OCI-LY7 (cell line): ENCODE measurements around the gene CLCN2. TPM values are rescaled to one million over a fixed set of nuclear protein-coding genes. Genes with fewer than 3 reads are reported as not detected.

ENCODE experiments used
- BruUV-seq: library from RNA; stranded (reverse); fragments of 400-500 nt; replicated peaks from 2 replicates; lab custom pipeline; 2021; lab: Mats Ljungman, UMichigan
- CTCF ChIA-PET: fragments of 300-600 bp; sonication (Branson Sonifier 250); formaldehyde crosslinking; loops from one replicate; lab custom pipeline; 2022; ENCODE audit warnings: antibody characterized with exemption; ENCODE audit not compliant: unreplicated experiment; lab: Charles Lee
- POLR2A ChIA-PET: fragments of 300-600 bp; sonication (Branson Sonifier 250); formaldehyde crosslinking; loops from one replicate; lab custom pipeline; 2022; ENCODE audit warnings: antibody characterized with exemption; lab: Charles Lee
- DNase-seq: peaks from one replicate; pipeline ENCODE4 v3.0.0-alpha.2; 2015; ENCODE audit warnings: low spot score
- H2AFZ ChIP-seq: fragments of 200-600 bp; sonication (generic), shearing (Covaris generic); 2 replicates; pipeline ENCODE4 v1.6.1; 2014; ENCODE audit warnings: mild to moderate bottlenecking, antibody characterized with exemption, low read length, moderate library complexity
- H3K27ac ChIP-seq: fragments of 200-600 bp; sonication (generic); 2 replicates; pipeline ENCODE4 v1.5.1; 2014; ENCODE audit warnings: mixed run types, low read depth, mild to moderate bottlenecking, moderate library complexity, low read length, inconsistent platforms; ENCODE audit not compliant: poor library complexity, severe bottlenecking
- H3K36me3 ChIP-seq: fragments of 200-600 bp; sonication (generic); 2 replicates; pipeline ENCODE4 v1.6.1; 2014; ENCODE audit warnings: mild to moderate bottlenecking, antibody characterized with exemption, low read length, moderate library complexity, mixed read lengths; ENCODE audit not compliant: insufficient read depth
- H3K4me1 ChIP-seq: fragments of 200-600 bp; sonication (generic); 2 replicates; pipeline ENCODE4 v1.5.1; 2014; ENCODE audit warnings: mild to moderate bottlenecking, low read length; ENCODE audit not compliant: insufficient read depth, poor library complexity, severe bottlenecking
- H3K4me2 ChIP-seq: fragments of 200-600 bp; sonication (generic); 2 replicates; pipeline ENCODE4 v1.6.1; 2014; ENCODE audit warnings: mild to moderate bottlenecking, low read length
- H3K4me3 ChIP-seq: fragments of 200-600 bp; sonication (generic); 2 replicates; pipeline ENCODE4 v1.5.1; 2014; ENCODE audit warnings: mild to moderate bottlenecking, low read depth, low read length; ENCODE audit not compliant: poor library complexity, severe bottlenecking
- H3K79me2 ChIP-seq: fragments of 200-600 bp; sonication (generic); 2 replicates; pipeline ENCODE4 v1.6.1; 2016; ENCODE audit warnings: low read depth, mild to moderate bottlenecking, low read length, moderate library complexity, mixed read lengths; ENCODE audit not compliant: insufficient read depth
- H3K9me2 ChIP-seq: fragments of 200-600 bp; sonication (generic); 2 replicates; pipeline ENCODE4 v1.6.1; 2016; ENCODE audit warnings: mild to moderate bottlenecking, low read length, mixed read lengths; ENCODE audit not compliant: insufficient read depth
- H3K9me3 ChIP-seq: fragments of 200-600 bp; sonication (generic); 2 replicates; pipeline ENCODE4 v1.6.1; 2014; ENCODE audit warnings: mild to moderate bottlenecking, mixed run types, low read length, mixed read lengths
- H4K20me1 ChIP-seq: fragments of 200-600 bp; sonication (generic); 2 replicates; pipeline ENCODE4 v1.6.1; 2014; ENCODE audit warnings: mild to moderate bottlenecking, antibody characterized with exemption, low read length, moderate library complexity, mixed read lengths; ENCODE audit not compliant: insufficient read depth
- EZH2phosphoT487 ChIP-seq: fragments of 200-600 bp; sonication (generic); IDR thresholded peaks from 2 replicates; pipeline ENCODE4 v1.6.1; 2018; ENCODE audit warnings: low read depth, borderline replicate concordance, mild to moderate bottlenecking, mixed run types, antibody characterized with exemption, low read length, moderate library complexity, mixed read lengths
- intact Hi-C: fragments of 100-400 bp; cut with micrococcal nuclease; formaldehyde crosslinking; loops from one replicate; pipeline ENCODE4 v1.10.0; 2022; ENCODE audit not compliant: unreplicated experiment
- total RNA-seq, 2 experiments: library from RNA; depleted of rRNA in 1 of 2; stranded (reverse); fragments of >200 nt in 1 of 2; shearing (Covaris generic) in 1 of 2; gene quantifications; 2 replicates each; pipeline ENCODE4 v1.2.3, GENCODE V29; 2014 to 2022
- TF ChIP-seq, protein P1 (sequence below): fragments of 200-600 bp; sonication (generic); conservative IDR thresholded peaks from 2 replicates; pipeline ENCODE4 v1.5.1; 2014; ENCODE audit warnings: mild to moderate bottlenecking, antibody characterized with exemption, low read length, moderate library complexity, mixed read lengths

The CLCN2 gene
- total RNA-seq, 2 experiments from 2014 or later, result 4.2 to 15.0 TPM

DNA sequence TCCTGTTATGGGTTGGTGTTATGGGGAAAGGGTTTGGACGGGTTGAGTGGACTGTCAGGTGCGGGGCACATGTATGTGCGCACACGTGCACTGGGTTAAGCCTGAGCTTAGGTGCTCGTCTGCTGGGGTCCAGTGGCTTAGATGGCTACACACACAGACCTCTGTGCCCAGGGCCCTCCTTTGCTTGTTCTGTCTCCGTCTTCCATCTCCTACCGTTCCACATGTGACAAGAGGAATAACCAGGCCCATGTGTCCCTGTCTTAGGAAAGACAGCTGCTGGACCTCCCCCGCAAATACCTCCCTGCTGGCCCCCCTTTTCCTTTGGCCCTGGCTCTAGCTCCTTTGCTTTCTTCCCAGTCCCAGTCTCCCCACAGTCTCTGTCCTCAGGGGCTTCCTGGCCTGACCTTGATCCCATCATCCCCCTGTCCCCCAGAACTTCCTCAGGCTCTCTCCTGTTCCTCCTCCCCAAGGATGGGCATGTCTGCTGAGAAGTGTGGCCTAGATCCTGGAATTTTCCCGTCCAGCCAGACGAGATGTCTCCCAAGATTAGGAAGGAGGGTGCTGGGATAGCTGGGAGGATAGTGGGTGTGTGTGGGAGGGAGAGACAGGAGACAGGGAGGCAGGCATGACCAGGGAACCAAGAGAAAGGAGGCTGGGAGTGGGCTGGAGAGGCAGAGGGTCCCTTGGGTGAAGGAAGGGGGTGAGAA, 17.4 kb upstream of the CLCN2 start:
- no peaks in the 10 kb centered on the region for H3K9me2 ChIP-seq
- no peak for TF ChIP-seq EZH2phosphoT487
- no peak overlapping the region for H3K4me3 ChIP-seq
- no peaks in the 10 kb centered on the region for H3K79me2 ChIP-seq
- intact Hi-C loops, result no loop called here
- H3K27ac ChIP-seq, result no peak overlapping the region
- peaks cover 9% of the 10 kb centered on the region for H3K4me1 ChIP-seq
- no peaks in the 10 kb centered on the region for H3K9me3 ChIP-seq
- no TSS peak for BruUV-seq
- POLR2A ChIA-PET, result interaction anchor here (0.6 kb wide), 1 partner anchor 305 kb away, joined by 3 read pairs; no protein-coding TSS in a partner anchor
- no peaks in the 10 kb centered on the region for H4K20me1 ChIP-seq
- CTCF ChIA-PET, result no interaction called here
- no peak overlapping the region for H2AFZ ChIP-seq
- no peak for DNase-seq
- H3K36me3 ChIP-seq, result no peaks in the 10 kb centered on the region
- no peak overlapping the region for H3K4me2 ChIP-seq

DNA sequence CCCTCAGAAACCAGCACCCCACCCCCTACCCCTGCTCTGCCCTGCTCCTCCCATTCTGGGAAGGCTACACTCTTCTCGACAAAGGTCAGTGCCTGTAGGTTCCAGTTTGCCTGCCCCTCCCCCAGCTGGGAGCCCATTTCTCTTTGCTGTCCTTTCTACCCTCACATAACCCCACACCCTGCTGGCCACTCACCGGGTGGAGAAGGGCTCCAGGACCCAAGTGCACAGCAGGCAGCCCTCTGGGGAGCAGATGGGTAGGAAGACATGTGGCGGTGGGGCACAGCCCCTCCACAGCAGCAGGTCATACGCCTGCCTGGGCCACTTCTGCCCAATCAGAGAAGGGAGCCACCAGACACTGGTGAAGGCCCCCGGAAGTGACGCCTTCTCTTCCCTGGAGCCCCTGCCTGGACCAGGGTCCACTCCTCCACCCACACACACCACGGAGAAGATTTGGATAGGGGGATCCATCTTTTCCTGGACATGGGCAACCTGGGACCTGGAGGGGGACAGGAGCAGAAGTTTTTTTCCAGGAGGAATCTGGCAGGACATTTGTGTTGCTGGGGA, 16.6 kb upstream of the CLCN2 start, which contains the start of gene THPO:
TSS of gene THPO (minus strand) at position 326 of the 564 bp plus-strand sequence. CDS start 1,948 bp downstream, outside the sequence.
- CTCF ChIA-PET, result no interaction called here
- DNase-seq, result no peak
- no peak within 1 kb of the TSS for H3K27ac ChIP-seq
- no peaks in the 10 kb centered on the region for H3K79me2 ChIP-seq
- BruUV-seq, result no TSS peak
- no peak for TF ChIP-seq EZH2phosphoT487
- TF ChIP-seq, protein P1, sequence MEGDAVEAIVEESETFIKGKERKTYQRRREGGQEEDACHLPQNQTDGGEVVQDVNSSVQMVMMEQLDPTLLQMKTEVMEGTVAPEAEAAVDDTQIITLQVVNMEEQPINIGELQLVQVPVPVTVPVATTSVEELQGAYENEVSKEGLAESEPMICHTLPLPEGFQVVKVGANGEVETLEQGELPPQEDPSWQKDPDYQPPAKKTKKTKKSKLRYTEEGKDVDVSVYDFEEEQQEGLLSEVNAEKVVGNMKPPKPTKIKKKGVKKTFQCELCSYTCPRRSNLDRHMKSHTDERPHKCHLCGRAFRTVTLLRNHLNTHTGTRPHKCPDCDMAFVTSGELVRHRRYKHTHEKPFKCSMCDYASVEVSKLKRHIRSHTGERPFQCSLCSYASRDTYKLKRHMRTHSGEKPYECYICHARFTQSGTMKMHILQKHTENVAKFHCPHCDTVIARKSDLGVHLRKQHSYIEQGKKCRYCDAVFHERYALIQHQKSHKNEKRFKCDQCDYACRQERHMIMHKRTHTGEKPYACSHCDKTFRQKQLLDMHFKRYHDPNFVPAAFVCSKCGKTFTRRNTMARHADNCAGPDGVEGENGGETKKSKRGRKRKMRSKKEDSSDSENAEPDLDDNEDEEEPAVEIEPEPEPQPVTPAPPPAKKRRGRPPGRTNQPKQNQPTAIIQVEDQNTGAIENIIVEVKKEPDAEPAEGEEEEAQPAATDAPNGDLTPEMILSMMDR, result no peak
- H3K4me3 ChIP-seq, result no peak within 1 kb of the TSS
- POLR2A ChIA-PET, result interaction anchor here (1.1 kb wide), 1 partner anchor 136 kb away, joined by 4 read pairs; no protein-coding TSS in a partner anchor
- H2AFZ ChIP-seq, result peak within 1 kb of the TSS; percentile 46; the same call in 1 of the 2 replicates
- H3K36me3 ChIP-seq, result no peaks in the 10 kb centered on the region
- H4K20me1 ChIP-seq, result no peaks in the 10 kb centered on the region
- no peaks in the 10 kb centered on the region for H3K9me3 ChIP-seq
- H3K4me1 ChIP-seq, result peaks cover 9% of the 10 kb centered on the region
- peak within 1 kb of the TSS; percentile 18 for H3K4me2 ChIP-seq
- intact Hi-C loops, result no loop called here
- no peaks in the 10 kb centered on the region for H3K9me2 ChIP-seq

DNA sequence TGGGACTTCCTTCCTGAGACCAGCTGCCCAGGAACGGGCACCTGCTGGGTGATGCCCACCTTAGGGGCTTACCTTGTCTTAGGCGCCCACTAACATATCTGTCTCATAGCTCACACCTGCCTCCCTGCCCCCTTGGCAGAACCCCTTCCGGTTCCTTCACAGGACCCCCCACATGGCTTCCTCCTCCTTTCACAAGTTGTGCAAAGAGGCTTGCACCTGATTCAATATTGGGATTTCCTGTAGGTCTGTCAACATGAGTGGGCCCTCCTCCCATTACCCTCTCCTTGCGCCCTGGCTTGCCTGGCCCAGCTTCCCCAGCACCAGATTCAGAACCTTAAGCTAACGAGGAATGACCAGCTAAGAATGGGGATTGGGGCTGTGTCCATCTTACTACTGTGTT, 16.0 kb upstream of the CLCN2 start:
- TF ChIP-seq, protein P1, result no peak; the same call in 1 of the 2 replicates
- TF ChIP-seq EZH2phosphoT487, result no peak
- H2AFZ ChIP-seq, result peak overlapping the region; percentile 46; the same call in 1 of the 2 replicates
- no peaks in the 10 kb centered on the region for H3K9me2 ChIP-seq
- no TSS peak for BruUV-seq
- H3K36me3 ChIP-seq, result no peaks in the 10 kb centered on the region
- H3K4me2 ChIP-seq, result peak overlapping the region; percentile 18
- peaks cover 9% of the 10 kb centered on the region for H3K4me1 ChIP-seq
- POLR2A ChIA-PET, result interaction anchor here (1.1 kb wide), 1 partner anchor 137 kb away, joined by 4 read pairs; no protein-coding TSS in a partner anchor
- no peak overlapping the region for H3K4me3 ChIP-seq
- H3K9me3 ChIP-seq, result no peaks in the 10 kb centered on the region
- DNase-seq, result peak; percentile 26
- H3K79me2 ChIP-seq, result no peaks in the 10 kb centered on the region
- H4K20me1 ChIP-seq, result no peaks in the 10 kb centered on the region
- intact Hi-C loops, result no loop called here
- CTCF ChIA-PET, result interaction anchor here (0.6 kb wide), 1 partner anchor 182 kb away, joined by 4 read pairs; no protein-coding TSS in a partner anchor
- H3K27ac ChIP-seq, result no peak overlapping the region
